Adipocyte (in vitro differentiated cells): ENCODE results near the gene TMEM140.
"Not testable (repeated sequence)": the region's sequence is repeated elsewhere in the genome, so short reads cannot be mapped to it uniquely, and the experiment has no call there.

Source experiments
- DNase-seq: peaks from one replicate; pipeline ENCODE4 v3.0.0-alpha.2; 2015; ENCODE audit warnings: low read depth
- H3K27me3 ChIP-seq: replicated peaks from 2 replicates; pipeline ENCODE4 v1.7.0; 2013; ENCODE audit warnings: mild to moderate bottlenecking, low read length, moderate library complexity; ENCODE audit not compliant: control insufficient read depth, insufficient read depth
- H3K36me3 ChIP-seq: 2 replicates; pipeline ENCODE4 v1.7.0; 2013; ENCODE audit warnings: low read length, mild to moderate bottlenecking, moderate library complexity; ENCODE audit not compliant: control insufficient read depth, insufficient read depth, severe bottlenecking
- H3K4me1 ChIP-seq: 2 replicates; pipeline ENCODE4 v1.7.0; 2013; ENCODE audit warnings: mild to moderate bottlenecking, low read length, moderate library complexity; ENCODE audit not compliant: control insufficient read depth, insufficient read depth
- H3K4me3 ChIP-seq: 2 replicates; pipeline ENCODE4 v1.7.0; 2013; ENCODE audit warnings: mild to moderate bottlenecking, low read length, moderate library complexity
- H3K9ac ChIP-seq: 2 replicates; pipeline ENCODE4 v1.7.0; 2013; ENCODE audit warnings: mild to moderate bottlenecking, low read length, moderate library complexity
- H3K9me3 ChIP-seq: 2 replicates; pipeline ENCODE4 v1.7.0; 2013; ENCODE audit warnings: mild to moderate bottlenecking, low read length, moderate library complexity; ENCODE audit not compliant: control insufficient read depth

TMEM140 gene

DNA sequence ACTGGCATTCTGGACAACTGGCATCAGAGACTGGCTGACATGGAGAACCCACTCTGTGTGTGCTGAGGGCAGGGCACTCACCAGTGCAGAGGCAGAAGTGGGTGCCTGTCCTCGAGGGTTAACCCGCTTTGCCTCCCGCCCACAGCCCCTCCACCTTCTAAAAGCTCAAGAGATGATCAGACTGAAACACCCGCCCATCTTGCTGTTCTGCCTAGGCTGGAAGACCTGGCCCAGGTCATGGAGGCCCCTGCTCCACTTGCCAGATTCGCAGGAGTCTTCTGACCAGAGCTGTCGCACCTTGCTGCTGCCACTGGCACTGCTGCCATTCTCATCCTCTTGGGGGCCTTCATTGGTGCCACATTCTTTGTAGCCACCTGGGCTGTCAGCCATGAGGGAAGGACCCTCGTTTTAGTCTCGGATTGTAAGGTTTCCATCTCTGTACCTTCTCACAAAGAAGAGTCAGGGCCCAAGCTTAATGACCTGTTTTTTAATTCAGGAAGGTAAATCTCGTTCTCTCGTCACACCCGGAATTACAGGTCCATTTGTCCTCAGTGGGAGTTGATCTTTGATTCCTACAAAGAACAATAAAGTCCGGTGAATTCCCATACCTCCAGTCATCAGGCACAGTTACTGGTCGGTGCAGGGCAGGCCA is 20.7 kb downstream of the TMEM140 start:
- DNase-seq: no peak
- peak overlapping the region; percentile 92 for H3K4me3 ChIP-seq
- H3K9me3 ChIP-seq: no peaks in the 10 kb centered on the region
- no peaks in the 10 kb centered on the region for H3K27me3 ChIP-seq
- peaks cover 62% of the 10 kb centered on the region for H3K4me1 ChIP-seq
- H3K36me3 ChIP-seq: peaks cover 40% of the 10 kb centered on the region
- H3K9ac ChIP-seq: peak overlapping the region; percentile 97

DNA sequence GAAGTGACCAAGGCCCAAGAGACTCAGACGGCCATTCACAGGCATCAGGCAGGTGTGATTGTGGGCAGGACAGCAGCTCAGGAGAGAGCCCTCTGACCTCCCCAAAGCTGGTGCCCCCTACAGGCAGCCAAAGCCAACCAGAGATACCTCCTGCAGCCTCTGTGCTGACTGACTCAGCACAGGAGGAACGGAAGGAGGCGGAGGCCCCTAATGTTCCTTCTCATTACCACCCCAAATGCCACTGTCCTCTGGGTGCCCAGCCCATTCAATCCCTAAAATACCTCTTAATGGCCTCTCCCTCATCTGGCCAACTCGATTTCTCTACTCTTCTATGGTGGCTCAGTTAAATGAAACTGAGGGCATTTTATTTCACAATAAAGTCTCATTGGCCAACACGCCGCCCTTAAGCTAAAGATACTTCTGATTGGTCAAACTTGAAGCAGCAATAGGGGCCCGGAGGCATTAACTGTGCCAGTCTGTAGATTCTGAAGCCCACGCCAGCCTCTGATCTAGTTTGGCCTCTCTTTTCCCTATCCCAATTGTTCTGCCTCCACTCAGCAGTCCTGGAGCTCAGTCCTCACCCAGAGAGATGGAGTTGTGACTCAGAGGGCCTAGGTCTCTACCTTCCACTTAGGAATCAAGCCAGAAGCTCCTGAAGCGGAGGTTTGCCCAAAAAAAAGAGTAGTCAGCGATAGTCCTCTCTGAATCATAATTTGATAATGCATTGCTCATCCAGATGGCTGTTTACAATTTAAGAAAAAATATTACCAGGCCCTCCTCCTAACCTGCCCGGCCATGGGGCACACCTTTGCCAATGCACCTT is 21.5 kb downstream of the TMEM140 start:
- Histone ChIP-seq H3K27me3 (no peaks in the 10 kb centered on the region), H3K4me1 (peaks cover 55% of the 10 kb centered on the region), H3K9me3 (no peaks in the 10 kb centered on the region), H3K9ac (peak overlapping the region; percentile 97), H3K4me3 (peak overlapping the region; percentile 92), H3K36me3 (peaks cover 38% of the 10 kb centered on the region)
- peak; percentile 29 for DNase-seq

DNA sequence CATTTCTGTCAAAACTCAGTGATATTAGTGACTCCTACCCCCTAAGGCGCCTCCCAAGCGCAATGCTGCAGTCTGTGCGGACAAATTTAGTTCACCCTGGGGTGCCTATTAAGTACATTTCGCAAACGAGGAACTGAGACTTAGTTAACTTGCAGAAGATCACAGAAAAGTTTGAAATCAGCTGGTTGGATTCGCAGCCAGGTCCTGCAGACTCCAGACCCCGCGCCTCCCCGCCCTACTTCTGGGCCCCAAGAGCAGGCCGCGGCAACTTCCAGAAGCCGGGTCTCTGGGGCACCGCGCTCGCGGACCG is 22.0 kb downstream of the TMEM140 start:
- Histone ChIP-seq H3K9ac (peak overlapping the region; percentile 97), H3K27me3 (no peaks in the 10 kb centered on the region), H3K4me1 (peaks cover 49% of the 10 kb centered on the region), H3K4me3 (peak overlapping the region; percentile 92), H3K9me3 (no peaks in the 10 kb centered on the region), H3K36me3 (peaks cover 36% of the 10 kb centered on the region)
- DNase-seq: no peak

DNA sequence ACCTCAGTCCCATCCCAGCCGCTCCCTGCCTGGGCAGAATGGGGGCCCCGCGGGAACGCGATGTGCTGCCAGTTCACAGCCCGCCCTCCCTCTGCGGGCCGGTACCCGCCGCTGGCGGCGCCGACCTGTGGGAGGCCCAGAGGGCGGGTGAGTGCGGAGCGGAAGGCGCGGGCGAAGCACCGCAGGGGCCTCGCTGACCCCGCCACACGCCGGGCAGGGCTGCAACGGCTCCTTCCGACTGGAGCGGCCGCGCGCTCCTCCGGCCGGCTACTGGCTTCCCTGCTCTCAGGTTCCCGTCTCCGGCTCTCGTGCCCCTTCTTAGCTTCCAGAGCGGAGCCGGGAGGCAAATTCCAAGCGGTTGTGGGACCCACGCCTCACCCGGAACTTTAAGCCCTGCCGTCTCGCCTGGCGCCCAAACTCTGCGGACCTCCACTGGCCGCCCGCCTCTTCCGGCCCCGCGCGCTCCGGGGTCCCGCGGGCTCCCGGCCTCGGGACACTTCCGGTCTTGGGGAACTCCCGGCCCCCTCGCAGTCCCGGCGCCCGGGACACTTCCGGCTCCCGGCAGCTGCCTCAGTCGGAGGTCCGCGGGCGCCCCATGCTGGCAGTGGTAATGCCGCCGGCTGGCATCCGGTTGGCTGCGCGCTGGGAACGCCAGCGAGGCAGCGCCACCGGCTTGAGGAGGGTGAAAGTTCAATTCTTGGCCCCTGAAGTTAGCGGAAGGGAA is 22.6 kb downstream of the TMEM140 start, which contains the start of gene CYREN:
TSS of gene CYREN (minus strand) at position 434 of the 724 bp plus-strand sequence. CDS start 1,785 bp downstream, outside the sequence.
- peaks cover 33% of the 10 kb centered on the region for H3K36me3 ChIP-seq
- peak; percentile 98 for DNase-seq

DNA sequence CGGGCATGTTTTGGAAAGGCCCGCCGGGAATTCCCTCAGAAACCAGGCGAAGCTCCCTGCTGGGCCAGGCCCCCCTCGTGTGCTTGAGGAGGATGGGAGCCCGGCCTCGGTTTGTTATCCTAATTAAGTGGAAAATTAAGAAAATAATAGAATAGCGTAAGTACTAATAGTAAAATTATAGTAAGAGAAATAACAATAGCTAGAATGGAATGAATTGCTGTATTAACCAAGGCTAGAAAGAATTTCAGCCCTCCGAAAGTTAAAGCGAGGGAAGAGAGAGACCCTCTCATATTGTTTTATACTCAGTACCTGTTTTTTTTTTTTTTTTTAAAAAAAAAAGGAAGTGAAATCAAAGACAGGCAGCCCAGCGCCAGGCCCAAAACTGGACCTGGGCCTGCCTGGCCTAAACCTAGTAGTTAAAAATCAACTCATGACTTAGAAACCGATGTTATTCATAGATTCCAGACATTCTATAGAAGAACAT is 23.2 kb downstream of the TMEM140 start:
- not testable (repeated sequence) for DNase-seq

More for the DNA sequence above, 22.6 kb downstream of the TMEM140 start, which contains the start of gene CYREN:
- Histone ChIP-seq H3K4me3 (peak within 1 kb of the TSS; percentile 92), H3K9ac (peak within 1 kb of the TSS; percentile 97), H3K27me3 (no peaks in the 10 kb centered on the region), H3K9me3 (no peaks in the 10 kb centered on the region), H3K4me1 (peaks cover 44% of the 10 kb centered on the region)

DNA sequence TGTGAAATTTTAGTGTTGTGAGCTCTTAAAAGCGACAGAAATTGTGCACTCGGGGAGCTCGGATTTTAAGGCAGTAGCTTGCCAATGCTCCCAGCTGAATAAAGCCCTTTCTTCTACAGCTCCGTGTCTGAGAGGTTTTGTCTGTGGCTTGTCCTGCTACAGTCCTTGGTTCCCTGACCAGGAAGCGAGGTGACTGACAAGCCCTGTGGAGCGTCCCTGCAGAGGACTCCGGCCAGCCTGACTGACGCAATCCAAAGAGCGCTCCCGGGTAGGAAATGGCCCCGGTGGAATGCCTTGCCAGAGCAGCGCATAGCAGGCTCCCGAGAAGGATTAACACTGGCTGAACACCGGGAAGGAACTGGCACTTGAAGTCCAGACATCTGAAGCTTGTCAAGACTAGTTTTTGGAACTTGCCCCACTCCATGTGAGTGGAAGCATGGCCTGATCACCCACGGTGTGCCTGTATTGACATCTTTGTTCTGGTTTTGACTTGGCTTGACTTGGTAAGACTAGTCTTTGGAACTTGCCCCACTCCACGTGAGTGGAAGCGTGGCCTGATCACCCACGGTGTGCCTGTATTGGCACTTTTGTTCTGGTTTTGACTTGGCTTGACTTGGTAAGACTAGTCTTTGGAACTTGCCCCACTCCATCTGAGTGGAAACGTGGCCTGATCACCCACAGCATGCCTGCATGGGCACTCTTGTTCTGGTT is 23.9 kb downstream of the TMEM140 start:
- H3K4me3 ChIP-seq: peak overlapping the region; percentile 92
- DNase-seq, H3K27me3 ChIP-seq, H3K9me3 ChIP-seq: not testable (repeated sequence)
- H3K9ac ChIP-seq: peak overlapping the region; percentile 97
- H3K36me3 ChIP-seq: peaks cover 20% of the 10 kb centered on the region
- peaks cover 33% of the 10 kb centered on the region for H3K4me1 ChIP-seq

More for the DNA sequence above, 23.2 kb downstream of the TMEM140 start:
- H3K9ac ChIP-seq: peak overlapping the region; percentile 97
- H3K4me3 ChIP-seq: peak overlapping the region; percentile 92
- H3K4me1 ChIP-seq: peaks cover 38% of the 10 kb centered on the region
- not testable (repeated sequence) for H3K9me3 ChIP-seq, H3K27me3 ChIP-seq
- H3K36me3 ChIP-seq: peaks cover 27% of the 10 kb centered on the region

DNA sequence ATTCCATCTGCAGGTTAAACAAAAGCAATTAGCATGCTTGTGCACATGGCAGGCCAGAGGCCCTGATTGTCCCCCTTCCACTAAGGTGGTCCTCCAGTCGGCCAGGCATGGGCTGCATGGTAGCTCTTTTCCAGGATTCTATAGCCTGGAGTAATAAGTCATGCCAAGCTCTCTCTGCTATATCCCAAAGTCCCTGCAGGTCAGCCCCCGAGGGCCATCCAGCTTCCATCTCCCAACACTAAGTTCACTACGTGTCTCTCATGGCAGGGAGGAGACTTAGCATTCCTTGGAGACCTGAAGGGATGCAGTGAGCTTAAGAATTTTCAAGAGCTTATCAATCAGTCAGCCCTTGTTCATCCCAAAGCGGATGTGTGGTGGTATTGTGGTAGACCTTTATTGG is 26.0 kb downstream of the TMEM140 start:
- DNase-seq, H3K9me3 ChIP-seq: not testable (repeated sequence)

DNA sequence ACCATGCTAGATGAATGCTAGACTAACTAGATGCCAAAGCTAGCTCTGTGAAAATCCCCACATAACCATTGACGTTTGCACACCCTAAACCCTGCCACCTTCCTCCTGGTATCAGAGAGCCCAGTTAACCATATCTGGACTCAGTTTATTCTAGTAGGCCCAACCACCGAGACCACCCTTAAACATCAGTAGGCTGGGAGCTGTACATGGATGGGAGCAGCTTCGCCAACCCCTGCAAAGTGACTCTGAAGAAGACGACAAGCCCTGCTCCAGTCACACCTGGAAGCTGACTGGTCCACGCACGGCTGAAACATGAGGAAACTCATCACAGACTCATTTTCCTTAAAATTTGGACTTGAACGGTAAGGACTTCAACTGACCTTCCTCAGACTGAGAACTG is 27.1 kb downstream of the TMEM140 start:
- DNase-seq: no peak
- H3K4me1 ChIP-seq: peaks cover 6% of the 10 kb centered on the region
- H3K27me3 ChIP-seq: no peaks in the 10 kb centered on the region
- peaks cover 7% of the 10 kb centered on the region for H3K36me3 ChIP-seq
- H3K4me3 ChIP-seq: no peak overlapping the region
- H3K9me3 ChIP-seq: peaks cover 14% of the 10 kb centered on the region
- H3K9ac ChIP-seq: no peak overlapping the region

More for the DNA sequence above, 26.0 kb downstream of the TMEM140 start:
- not testable (repeated sequence) for H3K27me3 ChIP-seq, H3K9ac ChIP-seq, H3K36me3 ChIP-seq, H3K4me3 ChIP-seq
- peaks cover 14% of the 10 kb centered on the region for H3K4me1 ChIP-seq

DNA sequence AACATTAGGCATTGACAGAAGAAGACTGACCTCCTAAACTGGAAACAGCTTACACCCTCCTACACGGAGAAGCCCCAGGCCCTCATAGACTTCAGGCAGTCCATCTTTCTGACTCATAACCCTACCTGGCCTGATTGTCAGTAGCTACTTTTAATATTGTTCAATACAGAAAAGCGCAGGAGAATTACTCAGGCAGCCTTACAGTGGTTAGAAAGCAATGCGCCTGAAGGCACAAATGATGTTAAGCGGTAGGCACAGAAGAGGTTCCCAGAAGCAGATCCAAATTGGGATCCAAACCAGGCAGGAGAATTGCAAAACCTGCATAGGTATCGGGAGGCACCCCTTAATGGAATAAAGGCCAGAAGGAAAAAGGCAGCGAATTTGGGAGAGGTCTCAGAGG is 28.1 kb downstream of the TMEM140 start:
- Histone ChIP-seq H3K4me3 (no peak overlapping the region), H3K27me3 (no peaks in the 10 kb centered on the region), H3K9ac (no peak overlapping the region), H3K4me1 (peaks cover 5% of the 10 kb centered on the region), H3K36me3 (peaks cover 16% of the 10 kb centered on the region), H3K9me3 (peaks cover 23% of the 10 kb centered on the region)
- DNase-seq: no peak

DNA sequence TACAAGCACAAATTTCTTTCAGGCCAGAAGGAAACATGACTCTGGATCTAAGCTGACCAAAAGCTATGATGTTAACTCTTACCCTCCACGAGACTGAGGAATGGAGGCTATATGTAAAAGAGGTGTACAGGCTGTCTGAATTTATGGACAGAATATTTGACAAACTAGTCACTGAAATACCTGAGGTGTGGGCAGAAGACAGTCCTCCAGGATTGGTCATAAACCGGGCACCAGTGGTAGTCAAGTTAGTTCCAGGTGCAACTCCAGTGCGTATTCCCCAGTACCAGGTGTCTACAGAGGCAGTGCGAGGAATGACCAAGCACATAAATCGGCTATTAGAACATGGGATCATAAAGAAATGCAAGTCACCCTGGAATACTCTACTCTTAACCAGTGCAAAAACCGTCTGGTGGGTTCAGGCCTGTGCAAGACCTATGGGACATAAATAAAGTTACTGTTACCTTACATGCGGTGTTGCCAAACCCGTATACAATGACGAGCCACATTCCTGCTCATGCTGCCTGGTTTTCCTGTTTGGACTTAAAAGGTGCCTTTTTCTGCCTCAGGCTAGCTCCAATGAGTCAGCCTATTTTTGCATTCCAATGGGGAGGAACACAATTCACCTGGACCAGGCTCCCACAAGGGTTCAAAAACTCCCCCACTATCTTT is 29.3 kb downstream of the TMEM140 start:
- Histone ChIP-seq H3K4me1 (no peaks in the 10 kb centered on the region), H3K9me3 (peaks cover 36% of the 10 kb centered on the region), H3K36me3 (peaks cover 28% of the 10 kb centered on the region), H3K9ac (no peak overlapping the region), H3K27me3 (no peaks in the 10 kb centered on the region), H3K4me3 (no peak overlapping the region)
- DNase-seq: no peak
